NAMALWA (cell line): ENCODE measurements around the gene LPAR3.

ENCODE experiments used
- DNase-seq: peaks from one replicate; pipeline ENCODE4 v3.0.0-alpha.2; 2015; ENCODE audit warnings: low spot score

Gene LPAR3

GRCh38 chr1:84827976-84828375 lies 65.0 kb downstream of the LPAR3 start:
- DNase-seq = no peak

GRCh38 chr1:84827555-84827954 lies 65.5 kb downstream of the LPAR3 start:
- no peak for DNase-seq

- no peak for DNase-seq
These were observed 67.8 kb downstream of the LPAR3 start for GRCh38 chr1:84825161-84825560.

- no peak for DNase-seq
These were observed 69.0 kb downstream of the LPAR3 start for GRCh38 chr1:84823991-84824390.

GRCh38 chr1:84823511-84823910 lies 69.5 kb downstream of the LPAR3 start:
- no peak for DNase-seq

GRCh38 chr1:84810343-84810742 lies 82.7 kb downstream of the LPAR3 start:
- DNase-seq = no peak

- DNase-seq = no peak
These were observed 84.0 kb downstream of the LPAR3 start for GRCh38 chr1:84809023-84809422.

GRCh38 chr1:84803604-84804003 lies 89.4 kb downstream of the LPAR3 start:
- DNase-seq = no peak

- no peak for DNase-seq
These were observed 90.3 kb downstream of the LPAR3 start for GRCh38 chr1:84802567-84803232.

- no peak for DNase-seq
These were observed 92.6 kb downstream of the LPAR3 start for GRCh38 chr1:84800090-84801073.

- no peak for DNase-seq
These were observed 95.4 kb downstream of the LPAR3 start for GRCh38 chr1:84797603-84798002.

GRCh38 chr1:84795966-84796600 lies 96.9 kb downstream of the LPAR3 start:
- DNase-seq = no peak

- DNase-seq = no peak
These were observed 97.8 kb downstream of the LPAR3 start for GRCh38 chr1:84795213-84795612.

GRCh38 chr1:84792421-84792820 lies 100.6 kb downstream of the LPAR3 start:
- DNase-seq = no peak

- no peak for DNase-seq
These were observed 104.0 kb downstream of the LPAR3 start for GRCh38 chr1:84789014-84789413.

GRCh38 chr1:84785271-84786036 lies 107.6 kb downstream of the LPAR3 start:
- DNase-seq = no peak

- no peak for DNase-seq
These were observed 110.1 kb downstream of the LPAR3 start for GRCh38 chr1:84782881-84783280.

- DNase-seq = peak; percentile 77
These were observed 110.8 kb downstream of the LPAR3 start for GRCh38 chr1:84781946-84782771.

GRCh38 chr1:84780000-84780716 lies 112.8 kb downstream of the LPAR3 start:
- no peak for DNase-seq

- DNase-seq = no peak
These were observed 116.4 kb downstream of the LPAR3 start for GRCh38 chr1:84776639-84777038.
